ENCODE results near the gene NDRG2.

- no peak for TF ChIP-seq CTCF (conservative IDR thresholded peaks at IDR 0.05 in 1 of 2, IDR thresholded peaks at IDR 0.05 in 1 of 2; ENCODE audit: low read depth in 1 of 2, low read length in 2 of 2)
- no peak for TF ChIP-seq EZH2 (IDR thresholded peaks at IDR 0.05; ENCODE audit: low read length, missing control alignments)
Observed at GRCh38 chr14:21019366-21019765, 5.5 kb downstream of the NDRG2 start.

Measured in fibroblast of lung (primary cell).